IPS-18a (cell line): ENCODE data around the gene SH3TC1.

Experiments used
- H3K27ac ChIP-seq: one replicate; pipeline ENCODE4 v1.5.1; 2013; ENCODE audit warnings: low read length
- H3K27me3 ChIP-seq: one replicate; pipeline ENCODE4 v1.6.1; 2013; ENCODE audit warnings: mild to moderate bottlenecking, low read length; ENCODE audit not compliant: control insufficient read depth, insufficient read depth
- H3K36me3 ChIP-seq: one replicate; pipeline ENCODE4 v1.6.1; 2013; ENCODE audit warnings: low read depth, low read length; ENCODE audit not compliant: control insufficient read depth
- H3K4me1 ChIP-seq: one replicate; pipeline ENCODE4 v1.6.1; 2013; ENCODE audit warnings: low read depth, low read length; ENCODE audit not compliant: control insufficient read depth
- H3K4me3 ChIP-seq: one replicate; pipeline ENCODE4 v1.5.1; 2013; ENCODE audit warnings: low read length
- H3K9ac ChIP-seq: one replicate; pipeline ENCODE4 v1.6.1; 2013; ENCODE audit warnings: mild to moderate bottlenecking, low read length, moderate library complexity
- H3K9me3 ChIP-seq: one replicate; pipeline ENCODE4 v1.6.1; 2013; ENCODE audit warnings: low read depth, low read length; ENCODE audit not compliant: control insufficient read depth

SH3TC1 gene

GRCh38 chr4:8276358-8277240 lies 77.5 kb downstream of the SH3TC1 start:
- Histone ChIP-seq H3K27me3 (peaks cover 4% of the 10 kb centered on the region), H3K4me3 (no peak overlapping the region), H3K27ac (no peak overlapping the region), H3K9me3 (no peaks in the 10 kb centered on the region), H3K4me1 (no peaks in the 10 kb centered on the region), H3K36me3 (no peaks in the 10 kb centered on the region), H3K9ac (no peak overlapping the region)

- Histone ChIP-seq H3K27me3 (no peaks in the 10 kb centered on the region), H3K4me1 (no peaks in the 10 kb centered on the region), H3K9me3 (no peaks in the 10 kb centered on the region), H3K9ac (no peak overlapping the region), H3K36me3 (no peaks in the 10 kb centered on the region), H3K27ac (no peak overlapping the region), H3K4me3 (no peak overlapping the region)
Measured at GRCh38 chr4:8277356-8278008, 78.4 kb downstream of the SH3TC1 start.

GRCh38 chr4:8278009-8278395 lies 78.9 kb downstream of the SH3TC1 start:
- H3K4me3 ChIP-seq: no peak overlapping the region
- H3K27ac ChIP-seq: no peak overlapping the region
- H3K9me3 ChIP-seq: no peaks in the 10 kb centered on the region
- no peaks in the 10 kb centered on the region for H3K27me3 ChIP-seq
- no peak overlapping the region for H3K9ac ChIP-seq
- no peaks in the 10 kb centered on the region for H3K4me1 ChIP-seq
- no peaks in the 10 kb centered on the region for H3K36me3 ChIP-seq

- Histone ChIP-seq H3K4me3 (no peak overlapping the region), H3K9me3 (no peaks in the 10 kb centered on the region), H3K9ac (no peak overlapping the region)
Measured at GRCh38 chr4:8278421-8279287, 79.6 kb downstream of the SH3TC1 start.

GRCh38 chr4:8279321-8280157 lies 80.4 kb downstream of the SH3TC1 start:
- Histone ChIP-seq H3K9ac (no peak overlapping the region), H3K4me1 (no peaks in the 10 kb centered on the region)

More at GRCh38 chr4:8278421-8279287, 79.6 kb downstream of the SH3TC1 start:
- H3K27me3 ChIP-seq: no peaks in the 10 kb centered on the region
- no peak overlapping the region for H3K27ac ChIP-seq
- H3K4me1 ChIP-seq: no peaks in the 10 kb centered on the region
- H3K36me3 ChIP-seq: no peaks in the 10 kb centered on the region

GRCh38 chr4:8280158-8280875 lies 81.2 kb downstream of the SH3TC1 start:
- H3K27me3 ChIP-seq: no peaks in the 10 kb centered on the region
- no peak overlapping the region for H3K4me3 ChIP-seq
- H3K36me3 ChIP-seq: no peaks in the 10 kb centered on the region
- H3K9ac ChIP-seq: no peak overlapping the region
- no peaks in the 10 kb centered on the region for H3K4me1 ChIP-seq
- no peak overlapping the region for H3K27ac ChIP-seq
- H3K9me3 ChIP-seq: no peaks in the 10 kb centered on the region

More at GRCh38 chr4:8279321-8280157, 80.4 kb downstream of the SH3TC1 start:
- H3K27me3 ChIP-seq: no peaks in the 10 kb centered on the region
- H3K36me3 ChIP-seq: no peaks in the 10 kb centered on the region
- H3K4me3 ChIP-seq: no peak overlapping the region
- no peaks in the 10 kb centered on the region for H3K9me3 ChIP-seq
- H3K27ac ChIP-seq: no peak overlapping the region

GRCh38 chr4:8280876-8281440 lies 81.9 kb downstream of the SH3TC1 start:
- no peaks in the 10 kb centered on the region for H3K4me1 ChIP-seq
- H3K27me3 ChIP-seq: no peaks in the 10 kb centered on the region

GRCh38 chr4:8281519-8282133 lies 82.5 kb downstream of the SH3TC1 start:
- Histone ChIP-seq H3K27ac (no peak overlapping the region), H3K4me3 (no peak overlapping the region), H3K27me3 (no peaks in the 10 kb centered on the region), H3K9ac (no peak overlapping the region), H3K4me1 (no peaks in the 10 kb centered on the region), H3K9me3 (no peaks in the 10 kb centered on the region), H3K36me3 (no peaks in the 10 kb centered on the region)

More at GRCh38 chr4:8280876-8281440, 81.9 kb downstream of the SH3TC1 start:
- no peaks in the 10 kb centered on the region for H3K36me3 ChIP-seq
- H3K4me3 ChIP-seq: no peak overlapping the region
- H3K27ac ChIP-seq: no peak overlapping the region
- no peaks in the 10 kb centered on the region for H3K9me3 ChIP-seq
- H3K9ac ChIP-seq: no peak overlapping the region

- Histone ChIP-seq H3K9me3 (no peaks in the 10 kb centered on the region), H3K9ac (no peak overlapping the region), H3K36me3 (no peaks in the 10 kb centered on the region), H3K4me1 (no peaks in the 10 kb centered on the region), H3K27me3 (no peaks in the 10 kb centered on the region), H3K27ac (no peak overlapping the region), H3K4me3 (no peak overlapping the region)
Measured at GRCh38 chr4:8282134-8282641, 83.1 kb downstream of the SH3TC1 start.

- Histone ChIP-seq H3K9me3 (no peaks in the 10 kb centered on the region), H3K36me3 (no peaks in the 10 kb centered on the region), H3K27me3 (no peaks in the 10 kb centered on the region), H3K4me3 (no peak overlapping the region), H3K4me1 (no peaks in the 10 kb centered on the region), H3K9ac (no peak overlapping the region), H3K27ac (no peak overlapping the region)
Measured at GRCh38 chr4:8282742-8283141, 83.7 kb downstream of the SH3TC1 start.
